GM19324 (cell line): ENCODE data around the gene CTNND2.

Source experiments
- ATAC-seq: cut with Tn5 transposase; IDR thresholded peaks from one replicate; pipeline ENCODE4 v1.9.1; 2021; ENCODE audit warnings: mild to moderate bottlenecking, moderate library complexity; ENCODE audit not compliant: unreplicated experiment, low FRiP score

Gene CTNND2

DNA sequence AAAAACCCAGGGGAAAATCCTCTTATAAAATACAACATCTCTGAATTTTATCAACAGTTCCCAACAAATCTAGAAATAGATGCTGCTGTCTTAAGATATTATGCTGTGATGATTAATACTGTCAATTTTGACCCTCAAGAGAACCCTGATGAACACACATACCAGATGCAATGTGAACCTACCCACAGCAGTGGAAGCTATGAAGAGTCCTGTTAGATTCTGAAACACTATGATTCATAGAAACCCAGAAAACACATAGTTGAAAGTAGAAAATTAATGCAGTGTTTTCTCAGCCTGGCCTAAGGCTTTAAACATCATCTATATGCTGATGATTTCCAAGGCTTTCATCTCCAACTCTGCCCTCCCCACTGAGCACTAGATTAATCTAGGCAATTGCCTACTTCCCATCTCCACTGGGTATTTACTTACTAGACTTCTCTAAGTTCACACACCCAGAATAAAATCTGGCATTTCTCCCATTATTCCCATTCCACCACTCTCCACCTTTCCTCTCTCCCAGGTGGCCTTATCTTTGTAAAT, 296.2 kb downstream of the CTNND2 start:
- no peak for ATAC-seq

DNA sequence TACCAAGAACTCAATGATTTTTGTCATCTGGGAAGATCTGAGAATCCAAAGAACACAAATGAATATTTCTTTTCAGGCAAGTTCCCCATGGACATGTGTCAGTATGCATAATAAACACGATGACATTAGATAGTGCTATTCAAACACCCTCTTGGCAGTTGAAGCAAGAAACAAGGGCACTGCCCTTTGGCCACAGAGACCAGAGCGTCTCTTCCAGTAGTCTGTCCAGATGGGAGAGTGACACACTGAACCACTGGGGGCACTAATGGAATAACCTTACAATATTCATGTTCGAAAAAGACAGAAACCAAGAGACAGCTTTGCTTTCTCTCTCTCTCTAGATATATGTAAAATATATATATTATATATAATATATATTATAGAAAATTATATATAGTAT, 301.9 kb downstream of the CTNND2 start:
- no peak for ATAC-seq

DNA sequence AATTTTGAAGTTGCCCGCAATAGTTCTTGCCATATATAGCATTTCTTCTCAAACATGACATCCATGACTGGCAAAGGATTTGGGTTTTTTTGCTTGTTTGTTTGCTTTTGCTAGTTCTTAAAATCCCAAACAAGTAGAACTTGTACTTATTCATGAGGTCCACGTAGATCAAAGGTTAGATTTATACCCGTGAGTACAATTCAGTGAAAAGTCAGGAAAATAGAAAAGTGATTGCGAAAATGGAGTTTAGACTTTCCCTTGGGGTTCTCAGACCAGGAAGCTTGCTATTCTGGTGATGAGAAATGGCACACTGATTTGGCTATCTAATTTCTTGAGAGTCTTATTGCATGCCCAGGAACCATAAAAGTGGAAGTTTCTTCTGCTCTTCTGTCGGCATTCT, 304.7 kb downstream of the CTNND2 start:
- ATAC-seq = no peak

DNA sequence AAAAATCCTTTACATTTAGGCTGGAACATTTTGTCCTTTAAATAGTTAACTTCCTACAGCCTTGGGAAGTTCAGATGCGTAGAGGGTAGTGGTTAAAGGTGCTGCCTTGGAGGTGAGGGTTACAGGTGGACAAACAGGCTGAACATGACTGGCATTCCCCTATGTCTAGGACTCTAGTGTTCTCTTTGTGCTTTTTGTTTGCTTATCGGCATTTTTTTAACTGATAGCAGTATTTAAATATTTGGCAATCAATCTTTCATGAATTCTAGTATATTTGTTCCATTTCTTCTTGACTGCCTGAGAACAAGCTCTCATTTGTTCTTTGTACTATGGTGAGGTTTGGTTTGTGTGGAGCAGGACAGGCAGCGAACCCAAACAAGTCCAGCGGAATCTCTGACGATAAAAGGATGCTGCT, 307.6 kb downstream of the CTNND2 start:
- no peak for ATAC-seq

DNA sequence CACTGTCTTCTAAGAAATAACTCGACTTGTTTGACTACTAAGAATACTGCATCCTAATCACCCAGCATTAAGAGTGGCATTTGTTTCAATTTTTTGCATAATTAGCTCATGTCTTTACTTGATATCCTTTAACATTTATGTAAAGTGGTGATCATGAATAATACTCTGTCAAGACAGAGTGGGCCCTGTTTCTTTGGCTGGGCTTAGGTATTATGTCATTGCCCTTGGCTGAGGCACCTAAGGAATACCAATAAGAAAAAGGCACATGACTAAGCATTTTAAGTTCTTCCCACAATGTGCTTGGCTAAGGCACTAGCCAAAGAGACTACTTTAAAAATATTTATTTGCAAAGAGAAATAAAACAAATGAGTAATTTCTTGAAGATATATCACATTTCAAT, 308.1 kb downstream of the CTNND2 start:
- ATAC-seq = no peak

DNA sequence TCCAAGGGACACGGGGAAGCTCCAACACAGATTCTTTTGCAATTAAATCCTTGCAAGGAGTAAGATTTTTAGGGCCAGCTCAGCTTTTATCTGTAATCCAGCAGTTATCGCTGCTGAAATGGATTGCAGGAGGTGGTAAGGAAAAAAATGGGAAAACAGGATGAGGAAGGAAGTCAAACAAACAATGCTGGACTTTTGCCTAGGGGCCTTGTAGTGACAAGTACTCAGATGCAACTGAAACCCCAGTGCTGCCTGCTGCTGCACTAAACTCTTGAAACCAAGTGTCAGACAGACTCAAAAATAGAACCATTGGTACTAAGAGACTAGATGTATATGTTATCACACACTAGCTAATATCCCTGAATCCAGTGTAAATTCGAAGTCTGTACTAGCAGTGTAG, 309.2 kb downstream of the CTNND2 start:
- no peak for ATAC-seq

DNA sequence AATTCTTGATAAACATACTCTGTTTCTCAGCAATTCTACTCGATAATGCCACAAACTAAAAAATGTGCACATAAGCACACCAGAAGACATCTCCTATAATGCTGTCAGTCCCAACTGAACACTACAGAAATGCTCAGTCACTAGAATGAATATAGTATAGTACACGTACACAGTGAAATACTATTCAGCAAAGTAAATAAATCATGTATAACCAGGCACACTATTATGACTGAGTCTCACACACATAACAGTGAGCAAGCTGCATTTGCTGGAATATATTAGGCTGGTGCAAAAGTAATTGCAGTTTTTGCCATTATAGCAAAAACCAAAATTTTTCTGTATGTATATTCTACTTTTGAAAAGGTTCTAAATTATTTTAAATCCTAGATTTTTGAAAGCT, 310.2 kb downstream of the CTNND2 start:
- no peak for ATAC-seq

DNA sequence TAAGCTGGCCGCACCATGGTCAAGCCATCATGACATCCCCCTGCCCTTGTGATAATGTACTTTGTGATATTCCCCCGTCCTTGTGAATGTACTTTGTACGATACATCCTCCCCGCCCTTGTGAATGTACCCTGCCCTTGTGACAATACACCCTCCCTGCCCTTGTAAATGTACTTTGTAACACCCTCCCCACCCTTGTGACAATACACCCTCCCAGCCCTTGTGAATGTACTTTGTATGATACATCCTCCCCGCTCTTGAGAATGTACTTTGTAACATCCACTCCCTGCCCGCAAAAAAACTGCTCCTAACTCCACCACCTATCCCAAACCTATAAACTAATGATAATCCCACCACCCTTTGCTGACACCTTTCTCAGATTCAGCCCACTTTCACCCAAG, 313.8 kb downstream of the CTNND2 start:
- ATAC-seq = no peak

DNA sequence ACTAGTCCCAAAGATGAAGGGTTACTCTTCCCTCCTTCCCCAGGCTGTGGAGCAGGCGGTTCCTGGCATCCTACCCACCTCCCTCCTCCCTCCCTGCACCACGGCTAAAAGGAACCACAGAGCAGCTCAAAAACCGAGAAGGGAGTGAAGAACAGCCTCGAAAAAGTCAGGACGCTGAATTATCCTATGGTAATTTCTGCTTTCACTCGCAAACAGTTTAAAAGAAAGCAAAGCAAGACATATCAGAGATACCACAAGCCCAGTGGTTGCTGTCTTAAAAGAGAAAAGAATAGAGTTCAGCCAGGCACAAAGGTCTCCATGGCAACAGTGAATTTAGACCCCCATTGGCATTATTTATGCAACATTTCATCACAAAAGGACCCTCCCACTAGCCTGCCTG, 315.4 kb downstream of the CTNND2 start:
- no peak for ATAC-seq

DNA sequence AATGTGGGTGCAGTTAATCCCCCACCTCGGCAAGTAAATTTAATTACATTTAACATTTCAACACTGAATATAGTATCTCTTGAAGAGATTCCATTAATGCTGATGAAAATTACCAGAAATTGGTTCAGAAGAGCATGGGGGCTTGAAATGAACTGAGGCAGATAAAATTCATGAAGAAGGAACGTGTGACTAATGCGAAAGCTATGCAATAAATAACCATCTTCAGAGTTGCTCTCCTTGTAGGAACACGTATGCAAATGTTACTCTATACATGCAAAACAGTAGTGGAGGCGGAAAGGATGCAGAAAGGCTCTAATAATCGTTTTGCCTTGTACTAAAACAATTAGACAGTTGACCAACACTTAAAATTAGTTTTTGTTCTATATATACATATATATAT, 320.2 kb downstream of the CTNND2 start:
- no peak for ATAC-seq

DNA sequence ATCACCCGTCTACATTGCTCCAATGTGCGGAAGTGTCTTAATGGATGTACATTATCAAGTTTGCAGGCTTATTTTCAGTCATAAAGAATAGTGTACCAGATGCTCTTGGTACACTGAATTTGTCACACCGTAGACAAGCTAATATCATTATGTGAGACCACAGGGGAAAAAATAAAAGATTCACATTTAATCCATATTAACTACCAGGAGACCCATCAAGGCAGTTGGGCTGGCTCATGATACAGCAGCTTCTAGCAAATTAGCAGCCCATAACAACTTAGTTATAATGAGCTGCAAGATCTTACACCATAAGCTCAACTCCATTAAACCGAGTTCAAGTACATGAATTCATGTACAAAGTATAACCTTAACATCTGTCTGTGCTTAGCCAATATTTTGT, 324.9 kb downstream of the CTNND2 start:
- ATAC-seq = no peak

DNA sequence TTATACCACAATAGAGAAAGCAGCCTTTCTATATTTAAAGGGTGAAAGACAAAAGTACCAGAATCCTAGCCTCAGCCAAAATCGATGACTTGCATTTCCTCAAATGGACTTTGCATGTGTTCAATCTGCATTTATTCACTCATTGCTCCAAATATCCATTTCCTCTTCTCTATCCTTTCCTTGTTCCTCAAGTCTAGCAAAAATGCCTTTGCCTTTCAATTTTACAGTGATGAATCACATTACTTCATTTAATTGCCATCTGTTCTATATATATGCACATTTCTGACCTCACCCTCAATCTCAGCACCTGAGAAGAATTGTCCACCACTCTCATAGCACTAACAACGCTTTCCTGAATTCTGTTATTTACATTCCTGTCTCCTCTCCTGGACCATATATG, 329.5 kb downstream of the CTNND2 start:
- ATAC-seq = no peak

DNA sequence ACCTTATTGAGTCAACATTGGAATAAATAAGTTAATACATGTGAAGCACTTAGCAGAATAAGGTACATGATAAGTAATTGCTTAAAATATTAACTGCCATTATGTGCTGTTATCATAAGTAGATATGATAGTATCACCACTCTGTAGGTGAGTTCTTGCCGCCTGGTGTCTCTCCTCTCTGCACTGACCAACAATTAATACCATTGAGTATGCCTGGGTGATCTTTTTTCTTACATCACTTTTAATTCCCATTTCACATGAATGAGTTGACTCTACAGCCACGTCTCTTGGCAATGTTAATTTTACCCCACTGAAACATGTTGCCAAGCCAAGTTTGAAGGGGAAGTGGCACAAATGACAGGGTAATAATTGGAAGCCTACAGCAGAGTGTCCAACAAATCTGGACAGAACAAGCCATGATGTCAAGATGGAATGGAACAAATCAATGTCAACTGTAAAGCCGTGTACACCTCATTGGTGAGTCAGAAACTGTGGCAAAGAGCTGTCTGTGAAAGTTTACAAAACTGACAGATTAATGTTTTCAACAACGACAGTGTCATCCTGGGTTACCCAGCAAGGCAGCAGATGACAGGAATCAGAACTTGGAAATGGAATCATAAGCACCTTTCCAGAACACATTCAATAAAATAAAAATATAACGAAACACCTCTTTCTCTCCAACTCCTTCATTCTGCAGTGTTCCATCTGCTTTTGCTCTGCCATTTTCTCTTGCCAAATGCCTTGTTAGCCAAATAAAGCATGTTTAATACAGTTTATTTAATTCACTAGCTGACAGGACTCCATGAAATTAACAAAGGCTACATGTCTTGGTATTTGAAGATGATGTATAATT, 330.9 kb downstream of the CTNND2 start:
- no peak for ATAC-seq

DNA sequence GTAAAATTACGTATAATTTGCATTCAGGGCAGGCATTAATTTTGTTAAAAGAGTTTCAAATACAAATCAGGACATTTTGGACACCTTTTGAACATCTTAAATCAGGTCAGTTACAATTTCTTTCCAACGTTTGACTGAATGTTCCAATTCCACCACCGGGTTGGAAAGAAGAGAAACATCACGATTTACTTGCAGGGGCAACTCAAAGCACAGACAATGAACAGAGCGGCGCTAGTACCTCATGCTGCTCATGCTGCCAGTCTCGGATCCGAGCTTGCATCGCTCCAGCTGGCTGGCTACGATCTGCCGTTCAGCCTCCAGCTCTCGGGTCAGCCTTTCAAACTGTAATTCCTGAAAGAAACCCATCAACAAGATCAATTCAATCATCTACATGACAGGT, 339.5 kb downstream of the CTNND2 start:
- ATAC-seq = no peak

DNA sequence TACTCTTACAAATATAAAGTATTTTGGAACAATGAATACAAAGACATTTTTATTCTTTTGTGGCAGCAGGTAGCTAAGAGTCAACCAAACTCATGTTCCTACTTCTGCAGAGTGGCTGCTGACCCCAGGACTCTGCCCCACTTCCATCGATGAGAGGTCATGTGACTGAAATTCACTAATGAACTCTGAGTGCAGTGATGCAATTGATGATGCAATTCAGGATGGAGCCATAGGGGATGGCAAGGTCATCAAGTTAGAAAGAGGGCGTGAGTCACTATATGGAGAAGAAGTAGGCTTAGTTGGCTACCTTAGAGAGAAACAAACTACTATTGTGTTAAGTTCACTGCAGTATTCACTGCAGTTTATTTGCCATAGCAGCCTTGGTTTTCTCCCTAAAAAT, 340.4 kb downstream of the CTNND2 start:
- ATAC-seq = no peak

DNA sequence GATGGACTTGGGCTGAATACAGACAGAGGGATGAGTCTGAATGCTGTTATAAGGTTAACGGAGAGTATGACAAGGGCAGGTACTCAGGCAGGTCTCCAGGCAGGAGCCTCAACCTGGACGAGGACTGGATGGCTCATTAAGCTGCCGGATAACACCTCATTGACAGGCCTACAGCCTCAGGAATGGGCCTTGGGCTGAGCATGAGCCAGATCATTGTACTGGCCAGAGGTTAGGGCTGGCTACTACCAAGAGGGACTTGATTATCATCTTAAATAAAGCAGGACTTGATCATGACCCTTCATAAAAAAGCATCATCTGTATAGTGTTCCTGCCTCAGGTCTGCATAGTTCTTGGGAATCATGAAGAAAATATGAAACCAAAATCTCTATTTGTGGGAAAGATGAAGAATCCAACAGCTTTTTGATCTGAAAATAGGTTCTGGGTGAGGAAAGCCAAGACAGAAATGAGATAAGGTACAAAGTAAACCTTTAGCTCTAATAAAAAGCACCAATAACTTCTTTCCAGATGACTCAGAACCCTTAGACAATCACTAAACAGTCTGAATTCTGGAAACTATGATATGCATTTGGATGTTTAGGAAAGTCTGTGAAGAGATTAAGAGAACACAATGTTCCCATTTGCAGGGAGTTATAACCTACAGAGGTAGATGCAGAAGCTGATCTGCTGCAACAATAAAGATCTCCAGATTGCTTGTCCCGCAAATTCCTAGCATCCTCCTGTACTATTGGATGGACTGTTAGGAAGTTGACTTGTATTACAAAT, 343.1 kb downstream of the CTNND2 start:
- no peak for ATAC-seq

DNA sequence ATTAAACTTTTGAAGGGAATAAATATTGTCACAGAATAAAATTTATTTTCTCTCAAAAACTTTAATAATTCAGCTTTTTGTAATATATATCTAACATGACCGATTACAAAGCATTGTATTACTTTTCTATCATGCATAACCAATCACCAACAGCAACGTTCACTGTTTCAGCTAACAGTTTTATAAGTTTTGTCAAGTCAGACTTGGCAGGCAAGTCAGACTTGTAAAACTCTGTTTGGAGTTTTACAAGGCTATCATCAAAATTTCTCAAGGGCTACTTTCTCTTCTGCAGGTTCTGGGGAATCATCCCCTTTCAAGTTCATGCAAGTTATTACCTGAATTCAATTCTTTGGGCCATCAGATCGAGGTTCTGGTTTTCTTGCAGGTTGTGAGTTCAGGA, 347.2 kb downstream of the CTNND2 start:
- no peak for ATAC-seq

DNA sequence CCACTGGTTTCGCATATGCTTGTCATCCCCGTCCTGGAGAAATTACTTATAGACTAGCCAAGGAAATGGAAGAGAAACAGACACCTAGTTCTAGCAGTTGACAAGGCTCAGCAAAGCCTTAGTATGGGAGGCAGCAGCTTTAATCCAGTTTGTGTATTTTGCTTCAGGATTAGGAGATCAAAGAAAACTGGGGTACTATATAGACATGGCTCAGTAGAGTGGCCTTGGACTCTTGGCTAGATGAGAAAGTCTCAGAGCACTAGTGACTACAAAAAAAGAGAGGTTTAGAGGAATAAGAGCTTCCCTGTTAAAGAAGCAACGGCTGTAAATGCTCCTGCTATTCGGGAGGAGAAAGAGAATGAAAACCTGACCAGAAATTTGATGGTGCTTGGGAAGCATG, 349.1 kb downstream of the CTNND2 start:
- ATAC-seq = no peak

DNA sequence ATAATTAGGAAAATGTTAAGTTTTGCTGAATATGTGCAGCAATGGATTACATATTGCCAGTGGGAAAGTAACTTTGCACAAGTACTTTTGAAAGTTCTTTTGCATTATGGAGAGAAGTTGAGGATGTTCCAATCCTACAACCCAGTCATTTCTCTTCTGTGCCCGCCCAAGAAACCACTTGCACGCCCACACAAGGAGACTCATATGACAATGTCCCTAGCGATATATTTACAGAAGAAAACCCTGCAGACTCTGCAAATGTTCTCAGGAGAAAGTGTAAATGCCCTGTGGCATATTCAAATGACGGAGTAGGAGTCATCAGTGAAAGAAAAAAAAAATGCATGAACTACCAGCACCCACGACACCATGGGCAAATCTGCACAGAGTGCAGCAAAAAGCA, 356.5 kb downstream of the CTNND2 start:
- no peak for ATAC-seq

DNA sequence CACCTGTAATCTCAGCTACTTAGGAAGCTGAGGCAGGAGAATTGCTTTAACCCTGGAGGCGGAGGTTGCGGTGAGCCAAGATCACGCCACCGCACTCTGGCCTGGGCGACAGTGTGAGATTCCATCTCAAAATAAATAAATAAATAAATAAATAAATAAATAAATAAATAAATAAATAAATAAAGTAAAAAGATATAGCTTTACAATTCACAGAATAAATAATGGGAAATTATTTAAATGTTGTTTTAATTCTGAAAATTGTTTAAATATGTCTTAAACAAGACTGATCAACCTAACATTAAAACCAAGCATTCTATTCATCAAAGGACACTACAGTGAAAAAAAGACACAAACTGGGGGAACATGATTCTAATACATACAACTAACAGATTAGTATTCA, 357.1 kb downstream of the CTNND2 start:
- no peak for ATAC-seq

DNA sequence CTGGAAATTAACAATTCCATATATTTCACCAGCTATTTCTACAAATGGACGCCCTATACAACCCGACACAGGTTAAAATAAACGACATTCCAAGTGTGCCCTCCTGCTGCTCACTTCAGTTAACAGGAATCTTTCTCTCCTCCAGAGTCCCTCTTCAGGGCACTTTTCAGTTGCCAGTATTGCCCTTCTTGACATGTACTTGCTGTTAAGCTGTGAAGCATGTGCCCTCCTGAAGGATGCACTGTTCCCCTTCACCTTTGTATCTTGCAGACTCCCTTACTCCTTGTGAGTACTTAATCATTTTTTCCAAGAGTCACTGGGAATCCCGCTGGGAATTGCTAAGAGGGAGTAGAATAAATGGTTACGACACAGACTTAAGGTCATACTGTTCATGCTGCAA, 364.1 kb downstream of the CTNND2 start:
- ATAC-seq = no peak
